A673 (cell line): ENCODE results near the gene IL4R. TPM values are rescaled to one million over a fixed set of nuclear protein-coding genes. Genes with fewer than 3 reads are reported as not detected.
A peak's percentile ranks its signal among the peaks of the same experiment; 100 is the strongest.
"Not testable (repeated sequence)": the region's sequence is repeated elsewhere in the genome, so short reads cannot be mapped to it uniquely, and the experiment has no call there.

ENCODE experiments used
- BruUV-seq: library from RNA; stranded (reverse); fragments of 400-500 nt; replicated peaks from 2 replicates; lab custom pipeline; 2021; lab: Mats Ljungman, UMichigan
- CTCF ChIA-PET: fragments of 300-600 bp; sonication (Branson Sonifier 250); formaldehyde crosslinking; loops from one replicate; lab custom pipeline; 2022; ENCODE audit warnings: antibody characterized with exemption; lab: Charles Lee
- POLR2A ChIA-PET: fragments of 300-600 bp; sonication (Branson Sonifier 250); formaldehyde crosslinking; loops from one replicate; lab custom pipeline; 2022; ENCODE audit warnings: antibody characterized with exemption; ENCODE audit not compliant: low non-redundant PET; lab: Charles Lee
- DNase-seq: peaks from one replicate; pipeline ENCODE4 v3.0.0-alpha.2; 2015; ENCODE audit warnings: low spot score
- H3K27ac ChIP-seq: fragments of 200-600 bp; sonication (generic); 2 replicates; pipeline ENCODE4 v1.5.1; 2016; ENCODE audit warnings: mixed run types, low read depth, mild to moderate bottlenecking, mixed read lengths, antibody characterized with exemption, low read length; ENCODE audit not compliant: poor library complexity, severe bottlenecking
- H3K27me3 ChIP-seq: fragments of 200-600 bp; sonication (generic); replicated peaks from 2 replicates; pipeline ENCODE4 v1.6.1; 2017; ENCODE audit warnings: mixed run types, low read depth, mild to moderate bottlenecking, mixed read lengths, antibody characterized with exemption, low read length; ENCODE audit not compliant: insufficient read depth, poor library complexity
- H3K36me3 ChIP-seq: fragments of 200-600 bp; sonication (generic); 2 replicates; pipeline ENCODE4 v1.6.1; 2016; ENCODE audit warnings: mixed run types, mild to moderate bottlenecking, mixed read lengths, antibody characterized with exemption, low read length; ENCODE audit not compliant: insufficient read depth, poor library complexity, severe bottlenecking
- H3K4me1 ChIP-seq: fragments of 200-600 bp; sonication (generic); 2 replicates; pipeline ENCODE4 v1.6.1; 2017; ENCODE audit warnings: mixed run types, mild to moderate bottlenecking, mixed read lengths, antibody characterized with exemption, low read length; ENCODE audit not compliant: insufficient read depth, poor library complexity, severe bottlenecking
- H3K4me3 ChIP-seq: fragments of 200-600 bp; sonication (generic); 2 replicates; pipeline ENCODE4 v1.5.1; 2016; ENCODE audit warnings: low read depth, mixed run types, mild to moderate bottlenecking, mixed read lengths, low read length; ENCODE audit not compliant: poor library complexity, severe bottlenecking
- H3K9me3 ChIP-seq: fragments of 200-600 bp; sonication (generic); 2 replicates; pipeline ENCODE4 v1.6.1; 2016; ENCODE audit warnings: mixed run types, low read depth, mild to moderate bottlenecking, mixed read lengths, antibody characterized with exemption, low read length; ENCODE audit not compliant: poor library complexity, severe bottlenecking
- CTCF ChIP-seq: fragments of 300-800, 200-600 bp; sonication (generic); conservative IDR thresholded peaks from 2 replicates; pipeline ENCODE4 v1.5.1; 2017; ENCODE audit warnings: low read depth, mild to moderate bottlenecking, antibody characterized with exemption, low read length, moderate library complexity, mixed read lengths
- EZH2 ChIP-seq: fragments of 200-600 bp; sonication (generic); IDR thresholded peaks from 2 replicates; pipeline ENCODE4 v1.6.1; 2017; ENCODE audit warnings: borderline replicate concordance, low read depth, mild to moderate bottlenecking, mixed read lengths, antibody characterized with exemption, low read length; ENCODE audit not compliant: poor library complexity, severe bottlenecking
- intact Hi-C: fragments of 100-400 bp; cut with micrococcal nuclease; formaldehyde crosslinking; loops from one replicate; pipeline ENCODE4 v1.10.0; 2022; ENCODE audit not compliant: unreplicated experiment
- total RNA-seq: library from RNA; stranded (reverse); gene quantifications from 2 replicates; pipeline ENCODE4 v1.2.3, GENCODE V29; 2021

Gene IL4R
- total RNA-seq, 1 experiment from 2014 or later = 22.9 TPM

- CTCF ChIA-PET = no interaction called here
- DNase-seq = no peak
- peaks cover 33% of the 10 kb centered on the region for H3K4me1 ChIP-seq
- H3K36me3 ChIP-seq = no peaks in the 10 kb centered on the region
- POLR2A ChIA-PET = no interaction called here
- no peaks in the 10 kb centered on the region for H3K9me3 ChIP-seq
- H3K27me3 ChIP-seq = no peaks in the 10 kb centered on the region
- peak overlapping the region; percentile 87 for H3K27ac ChIP-seq
- no TSS peak for BruUV-seq
- TF ChIP-seq EZH2 (no peak), CTCF (no peak)
- intact Hi-C loops = no loop called here
- no peak overlapping the region for H3K4me3 ChIP-seq
Observed at GRCh38 chr16:27327586-27327915, 13.8 kb downstream of the IL4R start.

- Histone ChIP-seq H3K4me1 (peaks cover 33% of the 10 kb centered on the region), H3K27ac (no peak overlapping the region), H3K36me3 (no peaks in the 10 kb centered on the region), H3K27me3 (no peaks in the 10 kb centered on the region), H3K9me3 (no peaks in the 10 kb centered on the region), H3K4me3 (no peak overlapping the region)
- no TSS peak for BruUV-seq
- DNase-seq = no peak
- intact Hi-C loops = no loop called here
- CTCF ChIA-PET = no interaction called here
- POLR2A ChIA-PET = no interaction called here
- TF ChIP-seq EZH2 (no peak), CTCF (no peak)
Observed at GRCh38 chr16:27328937-27329336, 15.2 kb downstream of the IL4R start.

DNA sequence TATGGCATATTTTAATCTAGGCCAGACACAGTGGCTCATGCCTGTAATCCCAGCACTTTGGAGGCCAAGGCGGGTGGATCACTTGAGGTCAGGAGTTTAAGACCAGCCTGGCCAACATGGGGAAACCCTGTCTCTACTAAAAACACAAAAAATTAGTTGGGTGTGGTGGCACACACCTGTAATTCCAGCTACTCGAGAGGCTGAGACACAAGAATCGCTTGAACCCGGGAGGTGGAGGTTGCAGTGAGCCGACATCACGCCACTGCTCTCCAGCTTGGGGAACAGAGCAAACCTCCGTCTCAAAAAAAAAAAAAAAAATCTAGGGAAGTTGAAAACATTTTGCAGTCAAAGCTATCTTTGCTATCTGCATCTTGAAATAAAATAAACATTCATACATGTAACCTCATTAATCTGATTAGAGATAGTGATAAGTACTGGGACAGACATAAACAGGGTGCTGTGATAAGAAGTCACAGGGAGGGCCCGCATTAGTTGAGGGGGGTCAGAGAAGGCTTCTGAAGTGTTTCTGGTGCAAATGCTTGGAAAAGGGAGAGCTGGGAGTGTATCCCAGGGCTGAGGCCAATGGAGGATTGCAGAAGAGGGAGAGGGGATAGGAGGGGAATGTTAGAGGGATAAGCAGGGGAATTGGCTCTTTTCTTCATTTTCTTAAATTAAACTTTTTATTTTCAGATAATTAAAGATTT is 15.8 kb downstream of the IL4R start:
- POLR2A ChIA-PET, H3K36me3 ChIP-seq, H3K27me3 ChIP-seq, intact Hi-C loops, DNase-seq, BruUV-seq, CTCF ChIA-PET, H3K4me3 ChIP-seq, H3K9me3 ChIP-seq: not testable (repeated sequence)
- Histone ChIP-seq H3K4me1 (peaks cover 37% of the 10 kb centered on the region), H3K27ac (peak overlapping the region; percentile 52)

DNA sequence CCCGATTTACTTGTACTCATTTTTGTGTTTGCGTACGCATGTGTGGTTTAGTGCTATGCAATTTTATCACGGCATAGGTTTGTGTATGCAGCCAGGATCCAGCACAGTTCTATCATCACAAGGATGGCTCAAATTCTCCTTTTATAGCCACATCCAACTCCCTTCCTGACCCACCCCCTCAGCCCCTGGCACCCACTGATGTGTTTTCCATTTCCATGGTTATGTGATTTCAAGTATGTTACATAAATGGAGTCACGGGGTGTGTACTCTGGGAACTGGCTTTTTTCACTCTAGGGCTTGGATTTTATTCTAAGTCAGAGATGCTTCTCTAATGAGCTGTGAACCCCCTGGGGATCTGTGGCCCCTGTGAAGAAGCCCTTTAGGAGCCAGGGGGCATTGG is 16.8 kb downstream of the IL4R start:
- H3K4me1 ChIP-seq = peaks cover 41% of the 10 kb centered on the region
- no peak overlapping the region for H3K4me3 ChIP-seq
- BruUV-seq = no TSS peak
- H3K27me3 ChIP-seq = no peaks in the 10 kb centered on the region
- intact Hi-C loops = no loop called here
- H3K36me3 ChIP-seq = no peaks in the 10 kb centered on the region
- no peak for TF ChIP-seq EZH2
- TF ChIP-seq CTCF = no peak
- no peaks in the 10 kb centered on the region for H3K9me3 ChIP-seq
- peak; percentile 67 for DNase-seq
- H3K27ac ChIP-seq = peak overlapping the region; percentile 52
- ChIA-PET CTCF (no interaction called here), POLR2A (no interaction called here)
